ENCODE data around the gene STIP1. TPM values are rescaled to one million over a fixed set of nuclear protein-coding genes. Genes with fewer than 3 reads are reported as not detected.

Gene STIP1
- total RNA-seq, 1 donor from 2014 or later = 252 TPM

DNA sequence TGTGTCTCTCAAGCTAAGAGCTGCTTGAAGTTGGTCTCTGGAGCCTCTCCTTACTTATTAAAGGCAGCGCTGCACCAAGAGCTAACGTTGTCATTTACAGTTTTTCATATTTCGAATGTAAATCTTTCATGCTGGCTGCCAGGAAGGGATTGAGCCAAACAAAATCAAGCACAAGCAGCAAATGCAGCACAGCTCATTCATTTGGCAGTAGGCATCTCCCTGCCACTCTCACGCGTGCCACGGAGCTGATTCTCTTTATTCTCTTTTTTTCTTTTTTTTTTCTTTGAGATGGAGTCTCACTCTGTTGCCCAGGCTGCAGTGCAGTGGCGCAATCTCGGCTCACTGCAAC is 47.0 kb downstream of the STIP1 start:
- Mint-ChIP-seq H3K9me3 (no peaks in the 10 kb centered on the region), H3K4me3 (peak overlapping the region; percentile 92), H3K4me1 (peaks cover 23% of the 10 kb centered on the region), H3K27me3 (ENCODE audit: insufficient read depth, low read depth) (peaks cover 16% of the 10 kb centered on the region), H3K36me3 (no peaks in the 10 kb centered on the region), H3K27ac (no peak overlapping the region)
- Histone ChIP-seq H3K79me2 (ENCODE audit: low read depth) (no peaks in the 10 kb centered on the region), H3F3A (ENCODE audit: low read depth) (peaks cover 44% of the 10 kb centered on the region), H3K4me1 (peaks cover 8% of the 10 kb centered on the region), H4K20me1 (ENCODE audit: low read depth) (peaks cover 3% of the 10 kb centered on the region), H3K36me3 (no peaks in the 10 kb centered on the region), H3K9ac (no peak overlapping the region), H3K9me3 (ENCODE audit: low read depth) (no peaks in the 10 kb centered on the region), H3K27ac (no peak overlapping the region), H3K4me2 (no peak overlapping the region), H3K4me3 (no peak overlapping the region), H3K27me3 (peaks cover 47% of the 10 kb centered on the region), H2AFZ (replicated peaks) (no peak overlapping the region)
- TF ChIP-seq CTCF (IDR thresholded peaks at IDR 0.05) (no peak), EZH2 (IDR thresholded peaks at IDR 0.05) (no peak), EZH2phosphoT487 (IDR thresholded peaks at IDR 0.05) (no peak)
- no peak for DNase-seq (ENCODE audit: low spot score)

GRCh38 chr11:64233913-64234586 is 48.1 kb downstream of the STIP1 start, which contains the start of gene VEGFB:
Gene VEGFB, plus strand, starts transcription at chr11:64234584. Its CDS starts 250 bp downstream, at chr11:64234834.
- H3K9me3 ChIP-seq (ENCODE audit: low read depth) = no peaks in the 10 kb centered on the region
- peaks cover 23% of the 10 kb centered on the region for H3K4me1 Mint-ChIP-seq
- peak within 1 kb of the TSS; percentile 94 for H3K4me2 ChIP-seq
- H3K79me2 ChIP-seq (ENCODE audit: low read depth) = no peaks in the 10 kb centered on the region
- peak within 1 kb of the TSS; percentile 85 for H2AFZ ChIP-seq (replicated peaks)
- TF ChIP-seq EZH2phosphoT487 (IDR thresholded peaks at IDR 0.05) (peak; percentile 5), EZH2 (IDR thresholded peaks at IDR 0.05) (no peak)
- H3K9me3 Mint-ChIP-seq = no peaks in the 10 kb centered on the region
- peaks cover 3% of the 10 kb centered on the region for H4K20me1 ChIP-seq (ENCODE audit: low read depth)
- H3K36me3 Mint-ChIP-seq = no peaks in the 10 kb centered on the region
- peak; percentile 74 for DNase-seq (ENCODE audit: low spot score)
- no peak within 1 kb of the TSS for H3K9ac ChIP-seq
- peaks cover 8% of the 10 kb centered on the region for H3K4me1 ChIP-seq
- no peak within 1 kb of the TSS for H3K27ac Mint-ChIP-seq
- no peaks in the 10 kb centered on the region for H3K36me3 ChIP-seq
- no peak within 1 kb of the TSS for H3K27ac ChIP-seq
- H3K27me3 Mint-ChIP-seq (ENCODE audit: insufficient read depth, low read depth) = peaks cover 16% of the 10 kb centered on the region
- H3K4me3 ChIP-seq = peak within 1 kb of the TSS; percentile 84
- peaks cover 47% of the 10 kb centered on the region for H3K27me3 ChIP-seq
- peak within 1 kb of the TSS; percentile 92 for H3K4me3 Mint-ChIP-seq
- peaks cover 44% of the 10 kb centered on the region for H3F3A ChIP-seq (ENCODE audit: low read depth)

- Histone ChIP-seq H3K27ac (no peak overlapping the region), H3K4me1 (peaks cover 4% of the 10 kb centered on the region), H3K4me2 (peak overlapping the region; percentile 94), H3K9ac (no peak overlapping the region), H3K4me3 (peak overlapping the region; percentile 84), H3K79me2 (ENCODE audit: low read depth) (no peaks in the 10 kb centered on the region), H2AFZ (replicated peaks) (peak overlapping the region; percentile 85), H3K36me3 (no peaks in the 10 kb centered on the region), H4K20me1 (ENCODE audit: low read depth) (peaks cover 3% of the 10 kb centered on the region), H3K27me3 (peaks cover 47% of the 10 kb centered on the region), H3F3A (ENCODE audit: low read depth) (peaks cover 38% of the 10 kb centered on the region), H3K9me3 (ENCODE audit: low read depth) (no peaks in the 10 kb centered on the region)
- TF ChIP-seq EZH2phosphoT487 (IDR thresholded peaks at IDR 0.05) (peak; percentile 8), EZH2 (IDR thresholded peaks at IDR 0.05) (no peak), CTCF (IDR thresholded peaks at IDR 0.05) (peak; percentile 5)
- Mint-ChIP-seq H3K4me3 (peak overlapping the region; percentile 85), H3K36me3 (no peaks in the 10 kb centered on the region), H3K9me3 (no peaks in the 10 kb centered on the region), H3K4me1 (peaks cover 18% of the 10 kb centered on the region), H3K27me3 (ENCODE audit: insufficient read depth, low read depth) (peaks cover 18% of the 10 kb centered on the region), H3K27ac (no peak overlapping the region)
- DNase-seq (ENCODE audit: low spot score) = peak; percentile 64
These were observed 48.8 kb downstream of the STIP1 start for GRCh38 chr11:64234647-64235379.
